SK-N-SH (cell line): ENCODE data around the gene PRKG1. TPM values are rescaled to one million over a fixed set of nuclear protein-coding genes. Genes with fewer than 3 reads are reported as not detected.

Experiments
- CTCF ChIA-PET: fragments of 300-600, 350-600 bp; formaldehyde crosslinking; extraction: SDS; loops from one replicate; lab custom pipeline; 2021; lab: Yijun Ruan, JAX
- POLR2A ChIA-PET: fragments of 350-600 bp; sonication (Branson Sonifier 250); formaldehyde crosslinking; extraction: SDS; loops from one replicate; lab custom pipeline; 2020; ENCODE audit warnings: antibody characterized with exemption, inconsistent platforms; lab: Yijun Ruan, JAX
- DNase-seq: peaks from one replicate; pipeline ENCODE4 v3.0.0; 2012
- H2AFZ ChIP-seq: fragments of 200-600 bp; sonication (generic); 2 replicates; pipeline ENCODE4 v1.8.1; 2016; ENCODE audit warnings: antibody characterized with exemption, mild to moderate bottlenecking, low read depth
- H3F3A ChIP-seq: fragments of 200-600 bp; sonication (generic); replicated peaks from 2 replicates; pipeline ENCODE3; 2016; ENCODE audit warnings: antibody characterized with exemption, mild to moderate bottlenecking; ENCODE audit not compliant: insufficient read depth
- H3K27ac ChIP-seq, 2 experiments: fragments of 200-500 bp in 1 of 2; fragments of 200-600 bp in 1 of 2; sonication (Bioruptor generic) in 1 of 2; sonication (generic), shearing (Covaris generic) in 1 of 2; 2 replicates each; pipeline versions ENCODE4 v1.5.1 to v1.6.1; 2014 to 2016; ENCODE audit warnings: low read depth in 2 of 2, inconsistent platforms in 1 of 2, low read length in 1 of 2, mild to moderate bottlenecking in 1 of 2, mixed read lengths in 1 of 2
- H3K27me3 ChIP-seq: fragments of 200-600 bp; sonication (generic), shearing (Covaris generic); 2 replicates; pipeline ENCODE4 v1.6.1; 2016; ENCODE audit warnings: mixed run types; ENCODE audit not compliant: insufficient read depth
- H3K36me3 ChIP-seq, 2 experiments: fragments of 200-500 bp in 1 of 2; fragments of 200-600 bp in 1 of 2; sonication (Bioruptor generic) in 1 of 2; sonication (generic) in 1 of 2; replicated peaks in 1 of 2; 2 replicates each; pipeline versions ENCODE3 to v1.5.1; 2014 to 2016; ENCODE audit warnings: low read length in 1 of 2, mild to moderate bottlenecking in 1 of 2; ENCODE audit not compliant: insufficient read depth in 2 of 2, control insufficient read depth in 1 of 2
- H3K4me1 ChIP-seq, 2 experiments: fragments of 200-500 bp in 1 of 2; fragments of 200-600 bp in 1 of 2; sonication (Bioruptor generic) in 1 of 2; sonication (generic), shearing (Covaris generic) in 1 of 2; 2 replicates each; pipeline versions ENCODE4 v1.5.1 to v1.6.1; 2014 to 2016; ENCODE audit warnings: low read depth in 1 of 2, low read length in 1 of 2, mixed run types in 1 of 2; ENCODE audit not compliant: insufficient read depth in 2 of 2, control insufficient read depth in 1 of 2
- H3K4me2 ChIP-seq: fragments of 200-600 bp; sonication (generic), shearing (Covaris generic); 2 replicates; pipeline ENCODE4 v1.6.1; 2017; ENCODE audit warnings: mixed run types
- H3K4me3 ChIP-seq, 2 experiments: fragments of 200-500 bp in 1 of 2; fragments of 200-600 bp in 1 of 2; sonication (Bioruptor generic) in 1 of 2; sonication (generic), shearing (Covaris generic) in 1 of 2; 2 replicates each; pipeline versions ENCODE4 v1.5.1 to v1.8.1; 2014 to 2016; ENCODE audit warnings: low read depth in 2 of 2, inconsistent platforms in 1 of 2, low read length in 1 of 2, mild to moderate bottlenecking in 1 of 2, mixed read lengths in 1 of 2, moderate library complexity in 1 of 2
- H3K79me2 ChIP-seq: fragments of 200-600 bp; sonication (generic); 2 replicates; pipeline ENCODE4 v1.8.1; 2017; ENCODE audit warnings: mild to moderate bottlenecking; ENCODE audit not compliant: insufficient read depth
- H3K9ac ChIP-seq: fragments of 200-600 bp; sonication (generic); 2 replicates; pipeline ENCODE4 v1.6.1; 2017; ENCODE audit warnings: mixed run types
- H3K9me2 ChIP-seq: fragments of 200-600 bp; sonication (generic); 2 replicates; pipeline ENCODE4 v1.6.1; 2017; ENCODE audit warnings: mixed run types
- H3K9me3 ChIP-seq: fragments of 200-600 bp; sonication (generic); 2 replicates; pipeline ENCODE4 v1.6.1; 2017; ENCODE audit warnings: mixed run types, mild to moderate bottlenecking, moderate library complexity
- H4K20me1 ChIP-seq: fragments of 200-600 bp; sonication (generic); 2 replicates; pipeline ENCODE4 v1.6.1; 2017; ENCODE audit warnings: mild to moderate bottlenecking, mixed run types; ENCODE audit not compliant: insufficient read depth
- ELF1 ChIP-seq: IDR thresholded peaks from 2 replicates; pipeline ENCODE4 v1.4.0; 2012
- EP300 ChIP-seq, 2 experiments: IDR thresholded peaks; 2 replicates each; pipeline versions ENCODE4 v1.4.0 to v1.6.1; 2012; ENCODE audit warnings: borderline replicate concordance in 1 of 2, low read depth in 1 of 2, low read length in 1 of 2
- EZH2phosphoT487 ChIP-seq: fragments of 200-600 bp; sonication (generic); IDR thresholded peaks from 2 replicates; pipeline ENCODE4 v1.6.1; 2017; ENCODE audit warnings: low read depth, mixed run types, mild to moderate bottlenecking, antibody characterized with exemption, moderate library complexity, borderline replicate concordance
- GABPA ChIP-seq: IDR thresholded peaks from 2 replicates; pipeline ENCODE4 v1.4.0; 2012; ENCODE audit warnings: low read depth, mild to moderate bottlenecking
- MEF2A ChIP-seq: IDR thresholded peaks from 2 replicates; pipeline ENCODE4 v1.4.0; 2012; ENCODE audit warnings: low read depth, borderline replicate concordance
- MXI1 ChIP-seq: IDR thresholded peaks from 2 replicates; pipeline ENCODE4 v1.6.1; 2012; ENCODE audit warnings: mild to moderate bottlenecking, low read depth, low read length, improper control_type of control experiment
- NRF1 ChIP-seq: IDR thresholded peaks from 2 replicates; pipeline ENCODE4 v1.6.1; 2012; ENCODE audit warnings: low read depth, mild to moderate bottlenecking, low read length
- POLR2AphosphoS5 ChIP-seq: IDR thresholded peaks from 2 replicates; pipeline ENCODE4 v1.6.1; 2012; ENCODE audit warnings: low read depth, low read length
- RCOR1 ChIP-seq: fragments of 150-350 bp; IDR thresholded peaks from 2 replicates; pipeline ENCODE4 v1.6.1; 2017; ENCODE audit warnings: antibody characterized with exemption, low read length
- SIN3A ChIP-seq: IDR thresholded peaks from 2 replicates; pipeline ENCODE4 v1.6.1; 2012; ENCODE audit warnings: low read depth, mild to moderate bottlenecking, low read length, moderate library complexity, borderline replicate concordance
- TCF12 ChIP-seq: IDR thresholded peaks from 2 replicates; pipeline ENCODE4 v1.4.0; 2012
- TEAD4 ChIP-seq: IDR thresholded peaks from 2 replicates; pipeline ENCODE4 v1.4.0; 2012; ENCODE audit warnings: mild to moderate bottlenecking, borderline replicate concordance; ENCODE audit not compliant: insufficient read depth
- WGBS: methylation state at CpG from one replicate; pipeline ENCODE4 v1.1.6; 2017; ENCODE audit warnings: low lambda C conversion rate; 5-methylcytosine and 5-hydroxymethylcytosine counted together
- polyA plus RNA-seq, 3 experiments: library from polyadenylated mRNA; depleted of rRNA; stranded (reverse); fragments of >200 nt; gene quantifications; 2 replicates each; pipeline ENCODE4 v1.2.3, GENCODE V29; 2012
- TF ChIP-seq, protein P1 (sequence below): fragments of 150-350 bp; IDR thresholded peaks from 2 replicates; pipeline ENCODE4 v1.6.1; 2016; ENCODE audit warnings: mild to moderate bottlenecking, low read depth, low read length
- TF ChIP-seq, protein P2 (sequence below): IDR thresholded peaks from 2 replicates; pipeline ENCODE4 v1.4.0; 2012; ENCODE audit warnings: low read depth, borderline replicate concordance
- TF ChIP-seq, protein P3 (sequence below): fragments of 200-600 bp; sonication (generic); IDR thresholded peaks from 2 replicates; pipeline ENCODE4 v1.6.1; 2017; ENCODE audit warnings: antibody characterized with exemption, mild to moderate bottlenecking, moderate library complexity
- TF ChIP-seq, protein P4 (sequence below): fragments of 150-350 bp; IDR thresholded peaks from 2 replicates; pipeline ENCODE4 v1.6.1; 2017; ENCODE audit warnings: antibody characterized with exemption, low read length, low read depth, borderline replicate concordance
- TF ChIP-seq, protein P5 (sequence below): IDR thresholded peaks from 2 replicates; pipeline ENCODE4; 2012

Gene PRKG1
- polyA plus RNA-seq, 1 of the 3 experiments (the other 2 are of a cell fraction), result 4.1 TPM

DNA sequence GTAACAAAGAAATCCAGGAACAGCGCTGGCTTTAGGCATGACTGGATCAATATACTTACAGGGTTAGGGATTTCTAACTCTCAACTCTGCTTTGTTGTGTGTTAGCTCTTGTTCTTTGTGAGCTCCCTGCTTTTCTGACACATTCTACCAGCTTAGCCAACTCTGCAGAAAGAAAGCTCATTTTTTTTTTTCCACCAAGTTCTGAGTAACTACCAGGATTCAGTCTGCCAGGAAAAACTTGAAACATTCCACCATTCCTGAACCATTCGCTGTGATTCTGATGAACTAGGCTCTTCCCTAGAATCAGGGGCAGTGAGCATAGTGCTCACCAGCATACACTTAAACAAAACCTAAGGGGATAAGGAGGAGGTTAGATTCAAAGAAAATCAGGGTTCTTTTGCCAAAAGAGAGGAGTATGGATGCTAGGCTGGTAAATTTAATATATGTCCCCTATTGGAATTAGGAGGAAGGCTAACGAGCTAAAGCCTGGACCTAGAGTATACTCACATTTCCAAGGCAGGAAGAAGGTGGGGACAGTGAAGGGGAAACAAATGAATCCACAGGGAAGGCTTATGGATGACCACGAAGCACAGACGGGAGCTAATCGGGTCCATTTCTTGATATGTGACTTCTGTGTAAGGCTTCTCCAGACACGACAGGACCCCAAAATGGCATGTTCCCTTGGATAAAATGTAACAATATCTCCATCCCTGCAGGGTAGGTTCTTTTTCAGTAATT, 183.4 kb downstream of the PRKG1 start:
- ChIA-PET POLR2A (interaction anchor here (0.6 kb wide), 1 partner anchor 870 kb away, joined by 3 read pairs; no protein-coding TSS in a partner anchor), CTCF (interaction anchor here (0.5 to 1.2 kb wide), 2 partner anchors 89 to 132 kb away, joined by 3 read pairs; no protein-coding TSS in a partner anchor)
- no peaks in the 10 kb centered on the region for H3K36me3 ChIP-seq
- H3K79me2 ChIP-seq, result no peaks in the 10 kb centered on the region
- no peaks in the 10 kb centered on the region; a peak in 1 of 4 replicates for H3K4me1 ChIP-seq
- H3K27me3 ChIP-seq, result no peaks in the 10 kb centered on the region
- 90% methylated on average over 7 of the region's 7 CpGs for WGBS
- H3K9ac ChIP-seq, result no peak overlapping the region
- no peak overlapping the region for H3K4me2 ChIP-seq
- TF ChIP-seq, protein P1, sequence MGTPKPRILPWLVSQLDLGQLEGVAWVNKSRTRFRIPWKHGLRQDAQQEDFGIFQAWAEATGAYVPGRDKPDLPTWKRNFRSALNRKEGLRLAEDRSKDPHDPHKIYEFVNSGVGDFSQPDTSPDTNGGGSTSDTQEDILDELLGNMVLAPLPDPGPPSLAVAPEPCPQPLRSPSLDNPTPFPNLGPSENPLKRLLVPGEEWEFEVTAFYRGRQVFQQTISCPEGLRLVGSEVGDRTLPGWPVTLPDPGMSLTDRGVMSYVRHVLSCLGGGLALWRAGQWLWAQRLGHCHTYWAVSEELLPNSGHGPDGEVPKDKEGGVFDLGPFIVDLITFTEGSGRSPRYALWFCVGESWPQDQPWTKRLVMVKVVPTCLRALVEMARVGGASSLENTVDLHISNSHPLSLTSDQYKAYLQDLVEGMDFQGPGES, result no peak
- TF ChIP-seq POLR2AphosphoS5 (no peak), EZH2phosphoT487 (no peak), SIN3A (no peak)
- TF ChIP-seq, protein P2, sequence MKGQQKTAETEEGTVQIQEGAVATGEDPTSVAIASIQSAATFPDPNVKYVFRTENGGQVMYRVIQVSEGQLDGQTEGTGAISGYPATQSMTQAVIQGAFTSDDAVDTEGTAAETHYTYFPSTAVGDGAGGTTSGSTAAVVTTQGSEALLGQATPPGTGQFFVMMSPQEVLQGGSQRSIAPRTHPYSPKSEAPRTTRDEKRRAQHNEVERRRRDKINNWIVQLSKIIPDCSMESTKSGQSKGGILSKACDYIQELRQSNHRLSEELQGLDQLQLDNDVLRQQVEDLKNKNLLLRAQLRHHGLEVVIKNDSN, result no peak
- TF ChIP-seq, protein P3, sequence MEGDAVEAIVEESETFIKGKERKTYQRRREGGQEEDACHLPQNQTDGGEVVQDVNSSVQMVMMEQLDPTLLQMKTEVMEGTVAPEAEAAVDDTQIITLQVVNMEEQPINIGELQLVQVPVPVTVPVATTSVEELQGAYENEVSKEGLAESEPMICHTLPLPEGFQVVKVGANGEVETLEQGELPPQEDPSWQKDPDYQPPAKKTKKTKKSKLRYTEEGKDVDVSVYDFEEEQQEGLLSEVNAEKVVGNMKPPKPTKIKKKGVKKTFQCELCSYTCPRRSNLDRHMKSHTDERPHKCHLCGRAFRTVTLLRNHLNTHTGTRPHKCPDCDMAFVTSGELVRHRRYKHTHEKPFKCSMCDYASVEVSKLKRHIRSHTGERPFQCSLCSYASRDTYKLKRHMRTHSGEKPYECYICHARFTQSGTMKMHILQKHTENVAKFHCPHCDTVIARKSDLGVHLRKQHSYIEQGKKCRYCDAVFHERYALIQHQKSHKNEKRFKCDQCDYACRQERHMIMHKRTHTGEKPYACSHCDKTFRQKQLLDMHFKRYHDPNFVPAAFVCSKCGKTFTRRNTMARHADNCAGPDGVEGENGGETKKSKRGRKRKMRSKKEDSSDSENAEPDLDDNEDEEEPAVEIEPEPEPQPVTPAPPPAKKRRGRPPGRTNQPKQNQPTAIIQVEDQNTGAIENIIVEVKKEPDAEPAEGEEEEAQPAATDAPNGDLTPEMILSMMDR, result no peak
- TF ChIP-seq, protein P4, sequence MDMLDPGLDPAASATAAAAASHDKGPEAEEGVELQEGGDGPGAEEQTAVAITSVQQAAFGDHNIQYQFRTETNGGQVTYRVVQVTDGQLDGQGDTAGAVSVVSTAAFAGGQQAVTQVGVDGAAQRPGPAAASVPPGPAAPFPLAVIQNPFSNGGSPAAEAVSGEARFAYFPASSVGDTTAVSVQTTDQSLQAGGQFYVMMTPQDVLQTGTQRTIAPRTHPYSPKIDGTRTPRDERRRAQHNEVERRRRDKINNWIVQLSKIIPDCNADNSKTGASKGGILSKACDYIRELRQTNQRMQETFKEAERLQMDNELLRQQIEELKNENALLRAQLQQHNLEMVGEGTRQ, result no peak
- H3K4me3 ChIP-seq, result no peak overlapping the region
- H3K9me2 ChIP-seq, result no peaks in the 10 kb centered on the region
- no peak overlapping the region for H2AFZ ChIP-seq
- H3K27ac ChIP-seq, result no peak overlapping the region
- no peaks in the 10 kb centered on the region for H3K9me3 ChIP-seq
- no peak for DNase-seq
- H4K20me1 ChIP-seq, result no peaks in the 10 kb centered on the region
- H3F3A ChIP-seq, result no peaks in the 10 kb centered on the region

DNA sequence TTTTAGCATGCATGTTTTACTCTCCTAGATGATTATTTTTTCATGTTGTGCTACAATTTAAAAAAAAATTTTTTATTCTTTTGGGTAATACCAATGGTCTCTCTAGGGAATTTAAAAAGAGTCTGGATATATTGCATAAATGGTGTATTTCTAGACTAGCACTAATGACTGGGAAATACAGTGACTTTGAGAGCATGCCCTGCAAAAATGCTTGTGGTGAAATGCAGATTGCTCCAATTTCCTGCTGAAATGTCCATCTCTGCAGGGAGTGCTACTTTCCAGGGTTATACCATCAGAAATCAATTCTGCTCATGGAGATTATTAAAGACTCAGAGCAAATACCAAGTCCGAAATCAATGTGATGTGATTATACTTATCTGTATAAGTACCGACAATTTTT, 186.1 kb downstream of the PRKG1 start:
- no peaks in the 10 kb centered on the region for H3K27me3 ChIP-seq
- DNase-seq, result no peak
- WGBS, result 88% methylated on average over 2 of the region's 2 CpGs
- H3K4me3 ChIP-seq, result no peak overlapping the region
- no peaks in the 10 kb centered on the region for H3K9me2 ChIP-seq
- CTCF ChIA-PET, result no interaction called here
- no peak overlapping the region for H3K9ac ChIP-seq
- no peaks in the 10 kb centered on the region for H3K4me1 ChIP-seq
- no peak overlapping the region for H3K27ac ChIP-seq
- no peaks in the 10 kb centered on the region for H4K20me1 ChIP-seq
- no peak overlapping the region for H2AFZ ChIP-seq
- POLR2A ChIA-PET, result no interaction called here
- no peaks in the 10 kb centered on the region for H3F3A ChIP-seq
- H3K9me3 ChIP-seq, result no peaks in the 10 kb centered on the region
- no peaks in the 10 kb centered on the region for H3K36me3 ChIP-seq
- H3K79me2 ChIP-seq, result no peaks in the 10 kb centered on the region
- H3K4me2 ChIP-seq, result no peak overlapping the region
- TF ChIP-seq MXI1 (no peak), TEAD4 (no peak), ELF1 (no peak), TCF12 (no peak), NRF1 (no peak), EP300 (IDR thresholded peaks at IDR 0.05; ENCODE audit: borderline replicate concordance in 1 of 2, low read depth in 1 of 2, low read length in 1 of 2) (no peak), GABPA (no peak), MEF2A (no peak), RCOR1 (no peak), SIN3A (no peak)
- TF ChIP-seq, protein P5, sequence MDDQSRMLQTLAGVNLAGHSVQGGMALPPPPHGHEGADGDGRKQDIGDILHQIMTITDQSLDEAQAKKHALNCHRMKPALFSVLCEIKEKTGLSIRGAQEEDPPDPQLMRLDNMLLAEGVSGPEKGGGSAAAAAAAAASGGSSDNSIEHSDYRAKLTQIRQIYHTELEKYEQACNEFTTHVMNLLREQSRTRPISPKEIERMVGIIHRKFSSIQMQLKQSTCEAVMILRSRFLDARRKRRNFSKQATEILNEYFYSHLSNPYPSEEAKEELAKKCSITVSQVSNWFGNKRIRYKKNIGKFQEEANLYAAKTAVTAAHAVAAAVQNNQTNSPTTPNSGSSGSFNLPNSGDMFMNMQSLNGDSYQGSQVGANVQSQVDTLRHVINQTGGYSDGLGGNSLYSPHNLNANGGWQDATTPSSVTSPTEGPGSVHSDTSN, result no peak
- TF ChIP-seq, protein P2, result no peak
- TF ChIP-seq, protein P3, result no peak
